Fibroblast of pulmonary artery (primary cell): ENCODE data around the gene SPIRE1.

Source experiments
- DNase-seq: peaks from one replicate; pipeline ENCODE4 v3.0.0-alpha.2; 2010; ENCODE audit warnings: low read depth
- H3K4me3 ChIP-seq: replicated peaks from 2 replicates; pipeline ENCODE4 v1.5.1; 2011; ENCODE audit warnings: low read depth, mild to moderate bottlenecking, control low read depth, low read length, moderate library complexity
- TF ChIP-seq, protein P1 (sequence below): IDR thresholded peaks from 2 replicates; pipeline ENCODE4 v1.5.1; 2011; ENCODE audit warnings: mild to moderate bottlenecking, control low read depth, low read length, inconsistent platforms; ENCODE audit errors: missing control alignments

SPIRE1 gene

DNA sequence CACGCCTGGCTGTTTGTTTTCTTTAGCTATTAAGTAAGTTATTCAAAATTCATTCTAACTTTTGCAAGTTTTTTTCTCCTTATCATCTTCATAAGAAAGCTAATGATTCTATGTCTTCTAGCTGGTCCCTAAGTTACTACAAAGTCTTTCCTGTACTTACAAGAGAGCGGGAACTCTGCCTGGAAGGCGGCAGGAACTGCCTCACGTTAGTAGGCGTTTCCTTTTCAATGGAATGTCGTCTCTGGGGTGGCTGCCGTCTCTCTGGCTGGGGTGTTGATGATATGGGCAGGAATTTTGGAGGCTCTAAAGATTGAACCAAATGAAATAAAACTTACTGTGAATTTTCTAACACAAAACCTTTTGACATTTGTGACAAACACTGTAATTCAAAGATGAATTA, 194.7 kb downstream of the SPIRE1 start:
- TF ChIP-seq, protein P1, sequence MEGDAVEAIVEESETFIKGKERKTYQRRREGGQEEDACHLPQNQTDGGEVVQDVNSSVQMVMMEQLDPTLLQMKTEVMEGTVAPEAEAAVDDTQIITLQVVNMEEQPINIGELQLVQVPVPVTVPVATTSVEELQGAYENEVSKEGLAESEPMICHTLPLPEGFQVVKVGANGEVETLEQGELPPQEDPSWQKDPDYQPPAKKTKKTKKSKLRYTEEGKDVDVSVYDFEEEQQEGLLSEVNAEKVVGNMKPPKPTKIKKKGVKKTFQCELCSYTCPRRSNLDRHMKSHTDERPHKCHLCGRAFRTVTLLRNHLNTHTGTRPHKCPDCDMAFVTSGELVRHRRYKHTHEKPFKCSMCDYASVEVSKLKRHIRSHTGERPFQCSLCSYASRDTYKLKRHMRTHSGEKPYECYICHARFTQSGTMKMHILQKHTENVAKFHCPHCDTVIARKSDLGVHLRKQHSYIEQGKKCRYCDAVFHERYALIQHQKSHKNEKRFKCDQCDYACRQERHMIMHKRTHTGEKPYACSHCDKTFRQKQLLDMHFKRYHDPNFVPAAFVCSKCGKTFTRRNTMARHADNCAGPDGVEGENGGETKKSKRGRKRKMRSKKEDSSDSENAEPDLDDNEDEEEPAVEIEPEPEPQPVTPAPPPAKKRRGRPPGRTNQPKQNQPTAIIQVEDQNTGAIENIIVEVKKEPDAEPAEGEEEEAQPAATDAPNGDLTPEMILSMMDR: no peak
- H3K4me3 ChIP-seq: no peak overlapping the region
- peak; percentile 11 for DNase-seq

DNA sequence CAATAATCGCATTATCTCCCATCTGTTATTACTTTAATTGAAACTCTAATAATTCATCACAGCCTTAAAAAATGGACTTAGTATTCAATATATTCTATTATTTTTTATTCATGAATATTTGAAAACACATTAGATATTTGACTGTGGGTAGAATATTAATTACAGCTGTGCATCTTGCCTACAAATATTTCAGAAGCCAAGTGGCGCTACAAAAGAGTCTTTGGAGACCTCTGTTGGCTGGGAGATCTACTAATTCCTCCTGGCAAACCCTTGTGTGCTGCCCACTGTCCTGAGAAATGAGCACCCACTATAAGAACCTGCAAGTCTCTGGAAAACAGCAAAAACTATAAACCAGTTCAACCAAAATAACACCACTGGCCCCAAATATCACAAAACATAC, 195.7 kb downstream of the SPIRE1 start:
- no peak overlapping the region for H3K4me3 ChIP-seq
- no peak for DNase-seq
- TF ChIP-seq, protein P1: no peak

DNA sequence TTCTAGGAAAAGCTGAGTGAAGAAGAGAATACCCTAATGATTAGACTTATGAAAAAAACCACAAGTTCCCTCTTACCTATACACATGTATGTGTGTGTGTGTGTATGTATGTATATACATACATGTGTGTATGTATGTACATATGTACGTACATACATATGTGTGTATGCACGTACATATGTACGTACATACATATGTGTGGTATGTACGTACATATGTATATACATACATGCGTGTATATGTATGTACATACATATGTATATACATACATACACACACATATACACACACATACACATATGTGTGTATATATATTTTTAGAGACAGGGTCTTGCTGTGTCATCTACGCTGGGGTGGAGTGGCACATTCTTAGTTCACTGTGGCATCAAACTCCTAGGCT, 196.6 kb downstream of the SPIRE1 start:
- TF ChIP-seq, protein P1: no peak
- no peak for DNase-seq
- no peak overlapping the region for H3K4me3 ChIP-seq

DNA sequence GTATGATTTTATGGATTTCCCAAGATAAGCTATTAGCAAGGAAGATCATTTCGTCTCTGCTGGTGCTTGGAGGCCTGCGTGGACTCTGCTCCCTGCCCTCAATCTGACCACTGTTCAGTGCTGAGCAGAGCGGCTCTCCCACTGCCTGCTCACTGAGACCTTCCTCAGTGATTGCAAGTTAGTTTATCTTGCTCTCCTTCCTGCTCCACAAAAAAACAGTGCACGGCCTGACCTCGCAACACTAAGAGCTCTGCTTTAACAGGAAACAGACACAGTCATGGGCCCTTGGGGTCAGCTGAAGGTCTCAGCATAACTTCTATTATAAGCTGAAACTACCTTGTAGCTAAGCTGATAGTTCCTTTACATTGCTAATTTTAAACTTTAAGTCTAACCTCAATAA, 197.0 kb downstream of the SPIRE1 start:
- H3K4me3 ChIP-seq: no peak overlapping the region
- DNase-seq: peak; percentile 68
- TF ChIP-seq, protein P1: no peak

DNA sequence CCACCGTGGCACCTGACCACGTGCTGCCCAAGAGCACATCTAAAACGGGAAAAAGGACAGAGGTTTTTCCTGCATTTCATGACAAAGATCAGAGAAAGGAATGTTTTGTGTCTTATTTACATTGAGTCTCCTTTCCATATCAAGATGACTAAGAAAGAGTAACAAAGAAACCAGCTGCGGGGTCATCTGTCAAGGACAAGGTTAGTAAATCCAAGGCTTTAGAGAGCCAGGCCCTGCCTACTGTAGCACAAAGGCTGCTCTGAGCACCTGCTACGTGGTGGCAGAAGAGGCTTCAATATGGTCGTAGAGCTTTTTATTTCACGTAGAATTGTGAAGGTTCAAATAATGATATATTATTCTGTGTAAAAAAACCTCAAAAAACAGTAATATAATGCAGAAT, 199.1 kb downstream of the SPIRE1 start:
- no peak for DNase-seq
- H3K4me3 ChIP-seq: no peak overlapping the region
- TF ChIP-seq, protein P1: no peak

DNA sequence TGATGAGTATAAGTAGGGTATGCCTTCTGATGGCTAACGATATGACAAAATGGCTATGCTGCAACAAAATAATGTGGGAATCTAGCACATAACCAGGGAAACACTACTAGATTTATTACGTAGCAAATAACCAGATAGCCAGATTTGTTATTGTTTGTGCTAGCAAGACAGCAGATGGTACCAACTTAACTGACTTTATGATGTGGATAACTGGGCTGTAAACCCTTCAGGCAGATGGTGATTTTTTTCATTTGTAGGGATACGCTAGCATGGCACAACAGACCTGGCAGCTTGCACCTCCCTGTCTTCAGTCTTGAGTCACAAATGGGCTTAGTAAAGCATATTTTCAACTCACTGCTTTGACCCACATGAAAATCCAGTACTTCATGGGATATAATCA, 201.5 kb downstream of the SPIRE1 start:
- DNase-seq: no peak
- TF ChIP-seq, protein P1: no peak
- H3K4me3 ChIP-seq: no peak overlapping the region

DNA sequence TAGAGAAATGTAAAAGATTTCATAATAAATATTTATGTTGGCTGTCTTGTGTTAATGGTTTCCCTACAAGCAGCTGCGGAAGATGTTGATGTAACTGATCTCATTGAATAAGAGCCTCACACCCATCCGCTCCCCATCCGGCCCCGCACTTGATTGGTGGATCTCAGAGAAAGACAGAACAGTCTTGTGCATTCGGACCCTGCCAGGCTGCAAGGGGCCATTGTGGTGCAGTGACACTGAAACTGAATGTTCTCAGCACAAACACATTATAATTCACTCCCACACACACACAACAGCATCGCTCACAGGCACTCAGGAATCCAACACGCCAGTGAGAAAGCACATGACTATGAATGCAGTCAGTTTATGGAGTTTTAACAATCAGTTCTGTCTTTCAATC, 202.4 kb downstream of the SPIRE1 start:
- DNase-seq: peak; percentile 14
- TF ChIP-seq, protein P1: no peak
- no peak overlapping the region for H3K4me3 ChIP-seq
